PC-9 (cell line): ENCODE results near the gene BCDIN3D.

Experiments
- CTCF ChIP-seq: fragments of 200-600 bp; sonication (generic); conservative IDR thresholded peaks from 2 replicates; pipeline ENCODE4 v1.6.1; 2017; ENCODE audit warnings: mixed run types, antibody characterized with exemption, mild to moderate bottlenecking, moderate library complexity
- EZH2 ChIP-seq: fragments of 200-600 bp; sonication (generic); IDR thresholded peaks from 2 replicates; pipeline ENCODE4 v1.8.0; 2017; ENCODE audit warnings: antibody characterized with exemption, low read depth

- no peak for TF ChIP-seq EZH2
- no peak for TF ChIP-seq CTCF
These were observed 21.8 kb upstream of the BCDIN3D start for GRCh38 chr12:49864798-49865090.
